LoVo (cell line): ENCODE data around the gene DNASE2B.
A peak's percentile ranks its signal among the peaks of the same experiment; 100 is the strongest.

Experiments
- DNase-seq: peaks from one replicate; pipeline ENCODE4 v3.0.0-alpha.2; 2016; ENCODE audit warnings: low spot score

The DNASE2B gene, protein sequence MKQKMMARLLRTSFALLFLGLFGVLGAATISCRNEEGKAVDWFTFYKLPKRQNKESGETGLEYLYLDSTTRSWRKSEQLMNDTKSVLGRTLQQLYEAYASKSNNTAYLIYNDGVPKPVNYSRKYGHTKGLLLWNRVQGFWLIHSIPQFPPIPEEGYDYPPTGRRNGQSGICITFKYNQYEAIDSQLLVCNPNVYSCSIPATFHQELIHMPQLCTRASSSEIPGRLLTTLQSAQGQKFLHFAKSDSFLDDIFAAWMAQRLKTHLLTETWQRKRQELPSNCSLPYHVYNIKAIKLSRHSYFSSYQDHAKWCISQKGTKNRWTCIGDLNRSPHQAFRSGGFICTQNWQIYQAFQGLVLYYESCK

DNA sequence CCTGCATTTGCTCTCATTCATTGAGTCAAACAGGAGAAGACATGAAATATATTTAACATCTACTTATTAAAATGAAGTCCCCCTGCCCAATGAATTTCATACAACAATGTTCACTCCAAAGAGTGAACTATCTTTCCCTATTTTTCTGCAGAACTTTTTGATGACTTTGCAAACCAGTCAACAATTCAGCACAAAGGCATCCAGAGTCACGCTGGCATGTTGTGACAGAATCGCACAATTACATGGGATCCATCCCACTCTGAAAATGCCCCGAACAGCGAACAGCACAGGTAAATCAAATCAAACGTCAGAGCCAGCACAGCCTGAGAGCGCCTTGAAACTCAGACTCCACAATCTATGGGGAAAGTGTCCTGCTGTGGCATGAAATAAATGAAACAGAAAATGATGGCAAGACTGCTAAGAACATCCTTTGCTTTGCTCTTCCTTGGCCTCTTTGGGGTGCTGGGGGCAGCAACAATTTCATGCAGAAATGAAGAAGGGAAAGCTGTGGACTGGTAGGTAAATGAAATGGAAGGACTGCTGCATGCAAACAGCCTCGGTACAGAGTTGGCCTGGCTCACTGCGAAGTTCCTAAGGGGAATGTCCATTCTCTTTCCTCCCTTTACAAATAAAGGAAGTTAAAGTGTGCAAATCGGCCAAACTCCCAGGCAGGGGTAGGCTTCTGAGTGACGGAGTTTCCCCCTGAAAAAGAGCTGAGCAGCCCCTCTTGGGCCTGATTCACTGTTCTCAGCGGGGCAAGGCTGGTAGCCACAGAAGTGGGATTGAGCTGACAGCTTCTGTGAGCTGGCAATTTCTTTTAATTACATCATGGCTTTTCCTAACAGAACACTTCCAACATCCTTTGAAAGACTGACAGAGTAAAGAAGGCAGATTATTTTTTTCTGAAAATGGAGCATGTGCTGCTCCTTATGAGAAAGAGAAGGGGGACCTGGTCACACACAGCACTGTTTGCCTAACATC lies at the start of gene DNASE2B:
TSS of gene DNASE2B (plus strand) at position 310 of the 981 bp plus-strand sequence. CDS start at position 391, 81 bp downstream.
- DNase-seq, result no peak

- no peak for DNase-seq
These were observed 49.5 kb upstream of the DNASE2B start for GRCh38 chr1:84348759-84349158.

DNA sequence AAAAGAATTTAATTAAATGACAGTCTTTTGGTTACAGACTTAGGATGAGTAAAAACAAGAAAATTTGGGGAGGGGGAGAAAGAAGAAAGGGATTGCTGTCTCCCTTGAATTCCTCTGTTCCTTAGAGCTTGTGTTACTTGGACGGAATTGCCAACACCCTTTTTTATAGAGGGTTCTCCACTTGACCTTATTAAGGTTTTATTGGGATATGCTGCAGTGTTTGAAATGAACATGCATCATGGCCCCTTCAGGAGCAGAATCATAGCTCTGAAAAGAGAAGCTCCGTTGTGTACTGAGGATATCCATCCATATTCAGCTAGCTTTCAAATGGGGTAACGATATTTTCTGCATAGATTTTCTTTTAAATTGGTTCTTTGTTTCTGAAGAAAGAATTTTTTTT lies 48.2 kb upstream of the DNASE2B start:
- DNase-seq, result peak; percentile 29

DNA sequence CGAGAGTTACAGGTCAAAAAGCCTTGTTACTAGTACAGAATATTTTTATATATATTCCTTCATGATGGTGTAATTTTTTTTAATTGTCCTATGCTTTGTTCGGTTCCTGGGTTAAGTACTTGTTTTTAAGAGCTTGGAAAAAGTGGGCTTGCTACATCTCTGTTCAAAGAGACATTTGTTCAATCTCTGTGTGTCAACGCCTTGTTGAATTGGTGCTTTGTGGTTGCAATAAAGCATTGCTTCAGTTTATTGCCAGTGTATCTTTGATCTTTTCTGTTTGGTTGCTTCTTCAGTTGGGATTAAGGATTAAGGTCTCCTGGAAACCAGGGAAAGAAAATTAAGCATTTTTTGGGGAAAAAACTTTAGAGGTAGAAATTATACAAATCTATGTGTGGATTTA lies 47.7 kb upstream of the DNASE2B start:
- DNase-seq, result peak; percentile 32

- no peak for DNase-seq
These were observed 45.8 kb upstream of the DNASE2B start for GRCh38 chr1:84352298-84353106.

GRCh38 chr1:84353695-84354094 lies 44.6 kb upstream of the DNASE2B start:
- DNase-seq, result peak; percentile 2

DNA sequence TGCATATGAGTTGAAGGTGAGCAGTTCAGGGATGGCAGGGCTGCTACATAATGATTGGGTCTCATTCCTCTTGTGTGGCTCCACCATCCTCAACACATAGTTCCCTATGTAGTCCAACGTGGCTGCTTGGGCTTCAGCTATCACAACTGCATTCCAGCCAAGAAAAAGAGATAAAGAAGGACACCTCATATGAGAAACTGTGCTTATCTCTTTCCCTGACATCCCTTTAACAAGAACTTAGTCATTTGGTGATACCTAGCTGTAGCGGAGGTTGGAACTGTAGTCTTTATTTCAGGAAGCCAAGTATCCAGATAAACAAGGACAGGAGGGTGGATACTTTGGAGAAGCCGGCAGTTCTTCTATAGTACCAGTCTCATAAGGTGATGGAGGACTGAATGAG lies 42.7 kb upstream of the DNASE2B start:
- DNase-seq, result no peak

DNA sequence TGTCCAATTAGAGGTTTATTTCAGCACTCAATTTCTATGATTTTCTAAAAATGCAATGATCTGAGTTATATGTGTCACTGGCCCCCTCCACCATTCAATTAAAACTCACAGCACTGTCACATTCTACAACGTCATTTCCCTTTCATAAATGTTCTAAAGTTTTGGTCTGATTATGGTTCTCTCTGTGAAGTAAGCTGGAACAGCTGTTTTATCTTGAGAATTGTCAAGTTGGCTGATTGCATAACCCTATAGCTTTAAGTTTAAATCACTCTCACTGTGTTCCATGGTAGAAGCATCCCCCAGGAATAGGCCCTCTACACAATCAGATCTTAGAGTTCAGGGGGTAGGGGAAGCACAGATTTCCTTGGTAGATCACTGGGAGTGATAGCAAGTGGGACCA lies 41.4 kb upstream of the DNASE2B start:
- DNase-seq, result no peak

GRCh38 chr1:84358695-84359094 lies 39.6 kb upstream of the DNASE2B start:
- DNase-seq, result no peak

GRCh38 chr1:84360316-84360715 lies 38.0 kb upstream of the DNASE2B start:
- DNase-seq, result no peak

DNA sequence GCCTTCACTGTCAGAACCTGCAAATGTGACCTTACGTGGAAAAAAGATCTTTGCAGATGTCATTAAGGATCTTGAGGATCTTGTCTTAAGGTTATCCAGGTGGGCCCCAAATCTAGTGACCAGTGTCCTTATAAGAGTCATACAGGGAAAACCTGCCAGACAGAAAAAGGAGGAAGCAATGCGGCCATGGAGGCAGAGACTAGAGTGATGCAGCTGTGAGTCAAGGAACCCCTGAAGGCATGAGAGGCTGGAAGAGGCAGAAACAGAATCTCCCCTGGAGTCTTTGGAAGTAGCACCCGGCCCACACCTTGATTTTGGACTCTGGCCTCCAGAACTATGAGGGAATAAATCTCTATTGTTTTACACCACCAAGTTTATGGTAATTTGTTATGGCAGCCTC lies 36.5 kb upstream of the DNASE2B start:
- no peak for DNase-seq

DNA sequence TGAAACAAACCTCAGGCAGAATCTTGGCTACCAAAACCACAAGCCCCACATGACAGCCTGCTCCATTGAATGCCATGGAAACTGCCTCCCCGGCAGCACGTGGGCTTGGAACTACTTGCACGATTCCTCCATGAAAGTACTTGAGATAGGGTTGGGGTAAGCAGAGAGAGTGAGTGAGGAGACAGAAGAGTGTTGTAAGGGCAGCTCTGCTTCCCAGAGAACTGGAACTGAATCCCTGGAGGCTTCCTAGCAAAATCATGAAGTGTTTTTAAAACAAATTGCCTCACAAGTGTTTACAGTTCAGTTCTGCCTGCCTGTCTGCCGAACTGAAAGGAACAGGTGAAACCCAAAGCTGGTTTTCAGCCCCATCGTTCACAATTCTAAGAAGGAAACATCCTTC lies 35.3 kb upstream of the DNASE2B start:
- DNase-seq, result no peak

DNA sequence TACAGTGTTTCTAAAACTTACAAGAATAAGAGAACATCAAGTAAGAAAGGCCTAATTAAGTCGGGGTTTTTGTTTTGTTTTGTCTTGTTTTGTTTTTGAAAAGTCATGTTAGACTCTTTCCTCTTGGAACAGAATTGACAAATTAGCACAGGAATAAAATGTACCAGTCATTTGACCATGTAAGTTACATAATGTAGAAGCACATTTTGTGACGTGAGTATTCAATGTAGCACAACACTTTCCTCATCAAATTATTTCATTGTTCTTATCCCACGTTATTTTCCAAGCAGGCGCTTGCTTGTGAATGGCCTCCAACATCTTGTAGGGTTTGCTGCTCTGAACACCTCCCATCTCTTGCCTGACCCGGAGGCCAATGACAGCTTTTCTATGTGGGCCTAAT lies 34.7 kb upstream of the DNASE2B start:
- DNase-seq, result no peak

GRCh38 chr1:84365225-84366221 lies 32.8 kb upstream of the DNASE2B start:
- peak; percentile 79 for DNase-seq

GRCh38 chr1:84366786-84367185 lies 31.5 kb upstream of the DNASE2B start:
- no peak for DNase-seq

DNA sequence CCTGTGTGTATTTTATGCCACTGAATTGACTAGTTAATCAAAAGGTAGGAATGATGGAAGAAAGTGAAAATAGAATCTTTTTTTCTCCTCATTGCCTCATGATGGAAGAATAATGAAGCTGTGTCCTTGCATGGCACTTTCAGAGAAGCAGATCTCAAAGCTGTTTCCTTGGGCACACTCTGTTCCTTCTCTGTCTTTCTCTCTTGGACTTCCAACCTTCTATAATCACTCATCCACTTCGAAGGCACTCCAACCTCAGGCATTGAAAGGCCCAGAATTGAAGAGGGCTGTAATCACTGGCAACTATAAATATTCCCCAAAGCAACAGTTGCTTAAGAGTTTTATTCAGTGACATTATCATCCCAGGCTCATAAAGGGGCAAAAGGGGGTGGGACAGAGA lies 31.1 kb upstream of the DNASE2B start:
- DNase-seq, result no peak

GRCh38 chr1:84368441-84368840 lies 29.8 kb upstream of the DNASE2B start:
- DNase-seq, result no peak

DNA sequence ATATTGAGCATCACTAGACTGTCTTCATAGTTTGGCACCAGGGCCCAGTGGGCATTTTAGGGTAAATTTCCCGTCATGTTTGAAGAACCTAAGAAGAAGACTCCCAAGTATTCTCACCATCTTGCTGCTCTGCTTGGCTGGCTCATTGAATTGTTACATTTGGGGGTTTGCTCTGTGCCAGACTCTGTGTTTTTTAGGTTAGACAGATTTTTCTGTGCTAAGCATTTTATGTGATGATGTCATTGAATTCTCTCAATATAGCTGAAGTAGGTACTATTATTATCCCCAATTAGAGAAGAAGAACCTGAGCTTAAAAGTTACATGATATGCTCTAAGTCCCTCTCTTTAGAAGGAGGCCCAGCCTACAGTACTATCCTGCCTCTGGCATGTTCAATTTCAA lies 28.0 kb upstream of the DNASE2B start:
- DNase-seq, result no peak

DNA sequence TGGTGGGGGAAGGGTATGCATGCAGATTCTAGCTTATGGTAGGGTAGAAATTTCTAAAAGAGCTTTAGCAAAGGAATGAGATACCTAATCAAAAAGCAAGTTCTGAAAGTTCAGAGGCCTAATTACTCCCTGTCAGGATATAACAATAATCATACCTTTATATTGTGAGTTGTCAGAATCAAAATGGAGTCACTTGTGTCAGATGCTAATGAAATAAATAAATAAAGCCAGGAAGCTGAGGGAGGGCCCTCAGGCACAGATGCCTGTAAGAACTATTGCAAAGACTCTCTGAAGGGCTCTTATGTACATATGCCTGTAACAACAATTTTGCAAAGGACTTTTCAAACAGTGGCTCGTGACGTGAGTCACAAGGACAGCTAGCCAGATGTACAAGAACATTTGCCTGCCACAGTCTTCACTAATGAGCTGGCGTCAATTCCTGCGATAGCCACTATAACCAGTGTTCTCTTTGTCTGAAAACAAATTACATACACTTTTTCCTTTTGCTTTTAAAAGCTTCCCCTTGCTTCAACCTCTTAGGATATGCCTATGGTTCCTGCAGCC lies 27.4 kb upstream of the DNASE2B start:
- no peak for DNase-seq

GRCh38 chr1:84373436-84374141 lies 24.7 kb upstream of the DNASE2B start:
- no peak for DNase-seq
